HepG2 (cell line): ENCODE data around the gene CCDC117.

Experiments used
- ATF3 ChIP-seq: sonication (generic); formaldehyde crosslinking; IDR thresholded peaks from 2 replicates; pipeline ENCODE4 v1.4.0; 2020; ENCODE audit warnings: missing genetic modification reagents
- CCDC6 ChIP-seq: sonication (generic); formaldehyde crosslinking; IDR thresholded peaks from 2 replicates; pipeline ENCODE4 v1.8.1; 2022; ENCODE audit warnings: mild to moderate bottlenecking, missing genetic modification reagents, moderate library complexity
- CEBPB ChIP-seq: IDR thresholded peaks from 2 replicates; pipeline ENCODE4 v1.6.1; 2011; ENCODE audit warnings: low read depth, low read length, improper control_type of control experiment, borderline replicate concordance
- MAFK ChIP-seq, 2 experiments: IDR thresholded peaks in 1 of 2; conservative IDR thresholded peaks in 1 of 2; 2 replicates each; pipeline ENCODE4 v1.6.1; 2011; ENCODE audit warnings: improper control_type of control experiment in 2 of 2, low read length in 2 of 2
- MYPOP ChIP-seq: sonication (generic); formaldehyde crosslinking; IDR thresholded peaks from 2 replicates; pipeline ENCODE4 v1.8.1; 2023; ENCODE audit warnings: mild to moderate bottlenecking, moderate library complexity, missing genetic modification reagents
- TRAFD1 ChIP-seq: sonication (generic); formaldehyde crosslinking; IDR thresholded peaks from 2 replicates; pipeline ENCODE4 v1.5.1; 2020; ENCODE audit warnings: missing genetic modification reagents, mild to moderate bottlenecking, borderline replicate concordance
- ZNF749 ChIP-seq: sonication (generic); formaldehyde crosslinking; IDR thresholded peaks from 2 replicates; pipeline ENCODE4 v1.8.0; 2022; ENCODE audit warnings: mild to moderate bottlenecking, missing genetic modification reagents, moderate library complexity, borderline replicate concordance
- ZNF772 ChIP-seq: sonication (generic); formaldehyde crosslinking; IDR thresholded peaks from 2 replicates; pipeline ENCODE4 v1.5.0; 2020; ENCODE audit warnings: mild to moderate bottlenecking, missing genetic modification reagents
- TF ChIP-seq, protein P1 (sequence below): sonication (generic); formaldehyde crosslinking; IDR thresholded peaks from 2 replicates; pipeline ENCODE4 v1.5.0; 2020; ENCODE audit warnings: mild to moderate bottlenecking, missing genetic modification reagents, moderate library complexity

GRCh38 chr22:28792491-28793383 is 20.2 kb downstream of the CCDC117 start:
- TF ChIP-seq ZNF772 (CRISPR knock-in tag): peak; percentile 22; the same call in 1 of the 2 replicates
- no peak for TF ChIP-seq CEBPB
- TF ChIP-seq ZNF749 (CRISPR knock-in tag): no peak
- TF ChIP-seq MAFK (conservative IDR thresholded peaks at IDR 0.05 in 1 of 2, IDR thresholded peaks at IDR 0.05 in 1 of 2; ENCODE audit: low read length in 2 of 2): no peak
- no peak for TF ChIP-seq ATF3 (CRISPR knock-in tag)
- no peak for TF ChIP-seq TRAFD1
- no peak; the same call in 1 of the 2 replicates for TF ChIP-seq MYPOP (CRISPR knock-in tag)
- no peak for TF ChIP-seq CCDC6
- TF ChIP-seq, protein P1, sequence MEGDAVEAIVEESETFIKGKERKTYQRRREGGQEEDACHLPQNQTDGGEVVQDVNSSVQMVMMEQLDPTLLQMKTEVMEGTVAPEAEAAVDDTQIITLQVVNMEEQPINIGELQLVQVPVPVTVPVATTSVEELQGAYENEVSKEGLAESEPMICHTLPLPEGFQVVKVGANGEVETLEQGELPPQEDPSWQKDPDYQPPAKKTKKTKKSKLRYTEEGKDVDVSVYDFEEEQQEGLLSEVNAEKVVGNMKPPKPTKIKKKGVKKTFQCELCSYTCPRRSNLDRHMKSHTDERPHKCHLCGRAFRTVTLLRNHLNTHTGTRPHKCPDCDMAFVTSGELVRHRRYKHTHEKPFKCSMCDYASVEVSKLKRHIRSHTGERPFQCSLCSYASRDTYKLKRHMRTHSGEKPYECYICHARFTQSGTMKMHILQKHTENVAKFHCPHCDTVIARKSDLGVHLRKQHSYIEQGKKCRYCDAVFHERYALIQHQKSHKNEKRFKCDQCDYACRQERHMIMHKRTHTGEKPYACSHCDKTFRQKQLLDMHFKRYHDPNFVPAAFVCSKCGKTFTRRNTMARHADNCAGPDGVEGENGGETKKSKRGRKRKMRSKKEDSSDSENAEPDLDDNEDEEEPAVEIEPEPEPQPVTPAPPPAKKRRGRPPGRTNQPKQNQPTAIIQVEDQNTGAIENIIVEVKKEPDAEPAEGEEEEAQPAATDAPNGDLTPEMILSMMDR (CRISPR knock-in tag): no peak
